ENCODE results near the gene ABI3BP.

ABI3BP gene

DNA sequence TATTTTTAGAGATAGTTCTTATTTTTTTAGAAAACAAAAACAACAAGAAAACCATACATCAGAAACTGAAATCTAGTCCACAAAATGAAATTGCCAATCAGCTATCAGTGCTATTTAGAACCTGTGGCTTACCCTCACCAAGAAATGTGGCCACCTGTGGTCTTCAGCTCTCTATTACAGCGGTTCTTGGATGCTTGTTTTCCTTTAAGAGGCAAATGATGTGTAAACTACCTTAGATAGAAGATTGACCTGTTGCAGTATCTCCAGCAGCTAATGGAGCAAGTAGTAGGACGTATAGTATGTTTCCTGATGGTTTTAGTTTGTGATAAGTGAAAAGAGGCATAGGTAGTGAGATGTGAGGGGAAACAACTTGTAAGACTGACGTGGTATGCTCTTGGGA, 262.7 kb downstream of the ABI3BP start:
- no peak for TF ChIP-seq EGR1 (IDR thresholded peaks at IDR 0.05)
- TF ChIP-seq, protein P1, sequence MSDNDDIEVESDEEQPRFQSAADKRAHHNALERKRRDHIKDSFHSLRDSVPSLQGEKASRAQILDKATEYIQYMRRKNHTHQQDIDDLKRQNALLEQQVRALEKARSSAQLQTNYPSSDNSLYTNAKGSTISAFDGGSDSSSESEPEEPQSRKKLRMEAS (IDR thresholded peaks at IDR 0.05): no peak
- no peak for TF ChIP-seq FOXM1 (IDR thresholded peaks at IDR 0.05; ENCODE audit: borderline replicate concordance, low read depth)
- TF ChIP-seq ZBTB7A (IDR thresholded peaks at IDR 0.05; ENCODE audit: low read depth): no peak
- TF ChIP-seq TAF1 (IDR thresholded peaks at IDR 0.05; ENCODE audit: low read depth): no peak
- no peak for TF ChIP-seq CEBPB (IDR thresholded peaks at IDR 0.05)

DNA sequence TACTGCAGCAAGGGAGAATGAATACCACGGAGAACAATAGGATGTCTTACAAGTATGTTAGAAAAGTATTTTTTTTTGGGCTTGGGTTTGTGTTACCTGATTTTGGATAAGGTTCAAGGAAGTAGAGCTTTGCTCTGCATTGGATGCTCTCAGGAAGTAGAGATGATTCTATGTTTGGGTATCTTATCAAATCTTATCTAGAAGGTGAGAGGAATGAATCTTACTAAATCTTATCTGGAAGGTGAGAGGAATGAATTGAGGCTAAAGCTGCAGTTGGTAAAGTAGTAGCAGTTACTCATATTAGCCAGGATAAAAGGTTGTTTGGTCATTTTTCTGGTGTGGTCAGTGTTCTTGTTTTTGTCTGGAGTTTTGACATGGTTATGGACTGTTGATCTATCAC, 266.5 kb downstream of the ABI3BP start:
- TF ChIP-seq RAD21 (IDR thresholded peaks at IDR 0.05; ENCODE audit: low read depth): no peak
- TF ChIP-seq, protein P2, sequence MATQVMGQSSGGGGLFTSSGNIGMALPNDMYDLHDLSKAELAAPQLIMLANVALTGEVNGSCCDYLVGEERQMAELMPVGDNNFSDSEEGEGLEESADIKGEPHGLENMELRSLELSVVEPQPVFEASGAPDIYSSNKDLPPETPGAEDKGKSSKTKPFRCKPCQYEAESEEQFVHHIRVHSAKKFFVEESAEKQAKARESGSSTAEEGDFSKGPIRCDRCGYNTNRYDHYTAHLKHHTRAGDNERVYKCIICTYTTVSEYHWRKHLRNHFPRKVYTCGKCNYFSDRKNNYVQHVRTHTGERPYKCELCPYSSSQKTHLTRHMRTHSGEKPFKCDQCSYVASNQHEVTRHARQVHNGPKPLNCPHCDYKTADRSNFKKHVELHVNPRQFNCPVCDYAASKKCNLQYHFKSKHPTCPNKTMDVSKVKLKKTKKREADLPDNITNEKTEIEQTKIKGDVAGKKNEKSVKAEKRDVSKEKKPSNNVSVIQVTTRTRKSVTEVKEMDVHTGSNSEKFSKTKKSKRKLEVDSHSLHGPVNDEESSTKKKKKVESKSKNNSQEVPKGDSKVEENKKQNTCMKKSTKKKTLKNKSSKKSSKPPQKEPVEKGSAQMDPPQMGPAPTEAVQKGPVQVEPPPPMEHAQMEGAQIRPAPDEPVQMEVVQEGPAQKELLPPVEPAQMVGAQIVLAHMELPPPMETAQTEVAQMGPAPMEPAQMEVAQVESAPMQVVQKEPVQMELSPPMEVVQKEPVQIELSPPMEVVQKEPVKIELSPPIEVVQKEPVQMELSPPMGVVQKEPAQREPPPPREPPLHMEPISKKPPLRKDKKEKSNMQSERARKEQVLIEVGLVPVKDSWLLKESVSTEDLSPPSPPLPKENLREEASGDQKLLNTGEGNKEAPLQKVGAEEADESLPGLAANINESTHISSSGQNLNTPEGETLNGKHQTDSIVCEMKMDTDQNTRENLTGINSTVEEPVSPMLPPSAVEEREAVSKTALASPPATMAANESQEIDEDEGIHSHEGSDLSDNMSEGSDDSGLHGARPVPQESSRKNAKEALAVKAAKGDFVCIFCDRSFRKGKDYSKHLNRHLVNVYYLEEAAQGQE (IDR thresholded peaks at IDR 0.05; ENCODE audit: low read depth): no peak
- TF ChIP-seq CEBPB (IDR thresholded peaks at IDR 0.05): no peak
- no peak for TF ChIP-seq TCF12 (IDR thresholded peaks at IDR 0.05; ENCODE audit: low read depth)
- TF ChIP-seq NFIC (IDR thresholded peaks at IDR 0.05): no peak
- no peak for TF ChIP-seq EP300 (IDR thresholded peaks at IDR 0.05; ENCODE audit: borderline replicate concordance)
- no peak for TF ChIP-seq CREB1 (IDR thresholded peaks at IDR 0.05; ENCODE audit: low read depth)
- TF ChIP-seq, protein P3, sequence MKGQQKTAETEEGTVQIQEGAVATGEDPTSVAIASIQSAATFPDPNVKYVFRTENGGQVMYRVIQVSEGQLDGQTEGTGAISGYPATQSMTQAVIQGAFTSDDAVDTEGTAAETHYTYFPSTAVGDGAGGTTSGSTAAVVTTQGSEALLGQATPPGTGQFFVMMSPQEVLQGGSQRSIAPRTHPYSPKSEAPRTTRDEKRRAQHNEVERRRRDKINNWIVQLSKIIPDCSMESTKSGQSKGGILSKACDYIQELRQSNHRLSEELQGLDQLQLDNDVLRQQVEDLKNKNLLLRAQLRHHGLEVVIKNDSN (IDR thresholded peaks at IDR 0.05): no peak
- no peak for TF ChIP-seq TEAD4 (IDR thresholded peaks at IDR 0.05)
- no peak for TF ChIP-seq TAF1 (IDR thresholded peaks at IDR 0.05; ENCODE audit: low read depth)
- TF ChIP-seq ZBTB7A (IDR thresholded peaks at IDR 0.05; ENCODE audit: low read depth): no peak

DNA sequence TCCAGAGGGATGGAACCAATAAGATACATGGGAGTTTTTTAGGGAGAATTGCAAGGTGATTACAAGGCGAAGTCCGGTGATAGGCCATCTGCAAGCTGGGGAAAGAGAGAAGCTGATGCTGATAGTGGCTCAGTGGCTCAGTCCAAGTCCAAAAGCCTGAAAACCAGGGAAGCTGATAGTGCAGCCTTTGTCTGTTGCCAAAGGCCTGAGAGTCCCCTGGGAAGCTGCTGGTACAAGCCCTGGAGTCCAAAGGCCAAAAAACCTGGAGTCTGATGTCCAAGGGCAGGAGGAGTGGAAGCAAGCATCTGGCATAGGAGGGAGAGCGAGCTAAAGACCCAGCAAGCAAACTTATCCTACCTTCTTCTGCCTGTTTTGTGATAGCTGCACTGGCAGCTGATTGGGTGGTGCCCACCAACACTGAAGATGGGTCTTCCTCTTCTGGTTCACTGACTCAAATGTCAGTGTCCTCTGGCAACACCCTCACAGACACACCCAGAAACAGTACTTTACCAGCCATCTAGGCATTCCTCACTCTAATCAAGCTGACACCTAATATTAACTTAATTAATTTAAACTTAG, 267.2 kb downstream of the ABI3BP start:
- TF ChIP-seq EGR1 (IDR thresholded peaks at IDR 0.05): no peak
- no peak for TF ChIP-seq TCF12 (IDR thresholded peaks at IDR 0.05; ENCODE audit: low read depth)
- TF ChIP-seq TEAD4 (IDR thresholded peaks at IDR 0.05): no peak
- TF ChIP-seq YY1 (IDR thresholded peaks at IDR 0.05; ENCODE audit: low read depth): no peak
- TF ChIP-seq, protein P3 (IDR thresholded peaks at IDR 0.05): no peak
- no peak for TF ChIP-seq EP300 (IDR thresholded peaks at IDR 0.05; ENCODE audit: borderline replicate concordance)
- TF ChIP-seq, protein P2 (IDR thresholded peaks at IDR 0.05; ENCODE audit: low read depth): no peak
- no peak for TF ChIP-seq FOXM1 (IDR thresholded peaks at IDR 0.05; ENCODE audit: borderline replicate concordance, low read depth)
- no peak for TF ChIP-seq NFIC (IDR thresholded peaks at IDR 0.05)
- no peak for TF ChIP-seq CREB1 (IDR thresholded peaks at IDR 0.05; ENCODE audit: low read depth)
- TF ChIP-seq, protein P1 (IDR thresholded peaks at IDR 0.05): no peak
- no peak for TF ChIP-seq CEBPB (IDR thresholded peaks at IDR 0.05)
- no peak for TF ChIP-seq ZBTB7A (IDR thresholded peaks at IDR 0.05; ENCODE audit: low read depth)

DNA sequence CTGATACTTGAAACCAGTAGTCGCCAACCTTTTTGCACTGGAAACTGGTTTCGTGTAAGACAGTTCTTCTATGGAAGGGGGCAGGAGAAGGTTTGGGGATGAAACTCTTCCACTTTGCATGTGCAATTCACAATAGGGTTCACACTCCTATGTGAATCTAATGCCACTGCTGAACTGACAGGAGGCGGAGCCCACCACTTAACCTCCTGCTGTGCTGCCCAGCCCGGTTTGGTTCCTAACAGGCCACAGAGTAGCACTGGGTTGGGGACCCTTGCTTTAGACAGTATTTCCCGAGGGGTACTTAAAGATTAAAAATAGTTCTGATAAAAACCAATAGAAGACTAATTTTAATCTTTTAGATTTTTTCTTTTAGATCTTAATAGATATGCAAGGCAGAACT, 272.8 kb downstream of the ABI3BP start:
- no peak for TF ChIP-seq TAF1 (IDR thresholded peaks at IDR 0.05; ENCODE audit: low read depth)
- TF ChIP-seq, protein P3 (IDR thresholded peaks at IDR 0.05): no peak
- TF ChIP-seq EP300 (IDR thresholded peaks at IDR 0.05; ENCODE audit: borderline replicate concordance): no peak
- no peak for TF ChIP-seq CREB1 (IDR thresholded peaks at IDR 0.05; ENCODE audit: low read depth)
- TF ChIP-seq FOXM1 (IDR thresholded peaks at IDR 0.05; ENCODE audit: borderline replicate concordance, low read depth): no peak
- no peak for TF ChIP-seq CEBPB (IDR thresholded peaks at IDR 0.05)
- TF ChIP-seq EGR1 (IDR thresholded peaks at IDR 0.05): no peak
- no peak for TF ChIP-seq TEAD4 (IDR thresholded peaks at IDR 0.05)
- TF ChIP-seq, protein P1 (IDR thresholded peaks at IDR 0.05): no peak
- TF ChIP-seq, protein P2 (IDR thresholded peaks at IDR 0.05; ENCODE audit: low read depth): no peak
- TF ChIP-seq TCF12 (IDR thresholded peaks at IDR 0.05; ENCODE audit: low read depth): no peak
- TF ChIP-seq RAD21 (IDR thresholded peaks at IDR 0.05; ENCODE audit: low read depth): no peak
- TF ChIP-seq NFIC (IDR thresholded peaks at IDR 0.05): no peak
- no peak for TF ChIP-seq YY1 (IDR thresholded peaks at IDR 0.05; ENCODE audit: low read depth)

All from Ishikawa (cell line).